ENCODE results near the gene HEXD.
"Not testable (repeated sequence)": the region's sequence is repeated elsewhere in the genome, so short reads cannot be mapped to it uniquely, and the experiment has no call there.

HEXD gene

GRCh38 chr17:82399041-82399441 is 19.1 kb upstream of the HEXD start:
- TF ChIP-seq ZNF274 (IDR thresholded peaks at IDR 0.05; ENCODE audit: low read depth, low read length): no peak

GRCh38 chr17:82399601-82400101 is 18.5 kb upstream of the HEXD start:
- no peak for TF ChIP-seq ZNF274 (IDR thresholded peaks at IDR 0.05; ENCODE audit: low read depth, low read length)
- H3K4me3 ChIP-seq (ENCODE audit: low read length): no peak overlapping the region

More at GRCh38 chr17:82399041-82399441, 19.1 kb upstream of the HEXD start:
- no peak overlapping the region for H3K4me3 ChIP-seq (ENCODE audit: low read length)

GRCh38 chr17:82400206-82400605 is 17.9 kb upstream of the HEXD start:
- no peak for TF ChIP-seq ZNF274 (IDR thresholded peaks at IDR 0.05; ENCODE audit: low read depth, low read length)

GRCh38 chr17:82400830-82401229 is 17.3 kb upstream of the HEXD start:
- TF ChIP-seq ZNF274 (IDR thresholded peaks at IDR 0.05; ENCODE audit: low read depth, low read length): no peak
- no peak overlapping the region; the same call in 1 of the 2 replicates for H3K4me3 ChIP-seq (ENCODE audit: low read length)

More at GRCh38 chr17:82400206-82400605, 17.9 kb upstream of the HEXD start:
- H3K4me3 ChIP-seq (ENCODE audit: low read length): no peak overlapping the region

- no peak for TF ChIP-seq ZNF274 (IDR thresholded peaks at IDR 0.05; ENCODE audit: low read depth, low read length)
- no peak overlapping the region; the same call in 1 of the 2 replicates for H3K4me3 ChIP-seq (ENCODE audit: low read length)
Measured at GRCh38 chr17:82402865-82403264, 15.3 kb upstream of the HEXD start.

GRCh38 chr17:82403662-82404660 is 14.2 kb upstream of the HEXD start:
- no peak for TF ChIP-seq ZNF274 (IDR thresholded peaks at IDR 0.05; ENCODE audit: low read depth, low read length)
- no peak overlapping the region for H3K4me3 ChIP-seq (ENCODE audit: low read length)

- H3K4me3 ChIP-seq (ENCODE audit: low read length): no peak overlapping the region
- no peak for TF ChIP-seq ZNF274 (IDR thresholded peaks at IDR 0.05; ENCODE audit: low read depth, low read length)
Measured at GRCh38 chr17:82405051-82405450, 13.1 kb upstream of the HEXD start.

- no peak overlapping the region for H3K4me3 ChIP-seq (ENCODE audit: low read length)
- no peak for TF ChIP-seq ZNF274 (IDR thresholded peaks at IDR 0.05; ENCODE audit: low read depth, low read length)
Measured at GRCh38 chr17:82406131-82406671, 11.9 kb upstream of the HEXD start.

GRCh38 chr17:82407255-82407654 is 10.9 kb upstream of the HEXD start:
- no peak overlapping the region for H3K4me3 ChIP-seq (ENCODE audit: low read length)

GRCh38 chr17:82408288-82408937 is 9.7 kb upstream of the HEXD start:
- no peak for TF ChIP-seq ZNF274 (IDR thresholded peaks at IDR 0.05; ENCODE audit: low read depth, low read length)
- no peak overlapping the region for H3K4me3 ChIP-seq (ENCODE audit: low read length)

More at GRCh38 chr17:82407255-82407654, 10.9 kb upstream of the HEXD start:
- TF ChIP-seq ZNF274 (IDR thresholded peaks at IDR 0.05; ENCODE audit: low read depth, low read length): no peak

GRCh38 chr17:82408938-82409318 is 9.2 kb upstream of the HEXD start:
- H3K4me3 ChIP-seq (ENCODE audit: low read length): no peak overlapping the region

GRCh38 chr17:82410014-82410716 is 8.0 kb upstream of the HEXD start:
- TF ChIP-seq ZNF274 (IDR thresholded peaks at IDR 0.05; ENCODE audit: low read depth, low read length): no peak
- H3K4me3 ChIP-seq (ENCODE audit: low read length): no peak overlapping the region

More at GRCh38 chr17:82408938-82409318, 9.2 kb upstream of the HEXD start:
- no peak for TF ChIP-seq ZNF274 (IDR thresholded peaks at IDR 0.05; ENCODE audit: low read depth, low read length)

GRCh38 chr17:82411396-82412053 is 6.6 kb upstream of the HEXD start:
- H3K4me3 ChIP-seq (ENCODE audit: low read length): no peak overlapping the region
- no peak for TF ChIP-seq ZNF274 (IDR thresholded peaks at IDR 0.05; ENCODE audit: low read depth, low read length)

- not testable (repeated sequence) for H3K4me3 ChIP-seq (ENCODE audit: low read length)
Measured at GRCh38 chr17:82412081-82412480, 6.1 kb upstream of the HEXD start.
